ENCODE measurements around the gene VIL1. TPM values are rescaled to one million over a fixed set of nuclear protein-coding genes. Genes with fewer than 3 reads are reported as not detected.

The VIL1 gene
- total RNA-seq, 1 experiment from 2014 or later, result 3.0 TPM

DNA sequence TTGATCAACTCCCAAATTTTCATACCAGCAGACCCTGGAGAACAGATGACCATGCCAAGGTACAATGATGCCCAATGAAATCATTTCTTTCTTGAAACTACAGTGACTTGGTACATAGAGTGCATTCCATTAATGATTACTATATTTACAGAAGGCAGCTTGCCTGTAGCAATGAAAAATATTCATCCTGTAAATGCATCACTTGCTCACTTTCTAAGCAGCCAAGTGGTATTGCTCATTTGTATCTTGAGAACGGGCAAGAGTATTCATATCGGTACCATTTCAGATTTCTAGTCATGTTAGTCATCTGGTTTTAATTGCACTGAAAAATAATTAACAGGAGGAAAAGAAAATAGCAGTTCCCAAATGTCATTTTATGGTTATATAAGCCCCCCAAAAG, 59.6 kb downstream of the VIL1 start:
- ATAC-seq (no peak), DNase-seq (ENCODE audit: low spot score) (no peak)
- POLR2A ChIA-PET, result no interaction called here
- Mint-ChIP-seq H3K27ac (no peak overlapping the region), H3K4me1 (no peaks in the 10 kb centered on the region), H3K36me3 (peaks cover 34% of the 10 kb centered on the region), H3K4me3 (no peak overlapping the region), H3K27me3 (ENCODE audit: low read depth) (no peaks in the 10 kb centered on the region), H3K9me3 (no peaks in the 10 kb centered on the region)
- CTCF ChIA-PET, result no interaction called here
- TF ChIP-seq NFYB (CRISPR knock-in tag; conservative IDR thresholded peaks at IDR 0.05; ENCODE audit: low read depth), result no peak
- TF ChIP-seq IRF2 (CRISPR knock-in tag; IDR thresholded peaks at IDR 0.05; ENCODE audit: borderline replicate concordance, low read depth), result no peak
- TF ChIP-seq PREB (CRISPR knock-in tag; IDR thresholded peaks at IDR 0.05; ENCODE audit: borderline replicate concordance), result no peak
- no peak for TF ChIP-seq JAZF1 (CRISPR knock-in tag; IDR thresholded peaks at IDR 0.05)
- TF ChIP-seq AFF4 (CRISPR knock-in tag; IDR thresholded peaks at IDR 0.05; ENCODE audit: borderline replicate concordance), result no peak
- TF ChIP-seq, protein P1, sequence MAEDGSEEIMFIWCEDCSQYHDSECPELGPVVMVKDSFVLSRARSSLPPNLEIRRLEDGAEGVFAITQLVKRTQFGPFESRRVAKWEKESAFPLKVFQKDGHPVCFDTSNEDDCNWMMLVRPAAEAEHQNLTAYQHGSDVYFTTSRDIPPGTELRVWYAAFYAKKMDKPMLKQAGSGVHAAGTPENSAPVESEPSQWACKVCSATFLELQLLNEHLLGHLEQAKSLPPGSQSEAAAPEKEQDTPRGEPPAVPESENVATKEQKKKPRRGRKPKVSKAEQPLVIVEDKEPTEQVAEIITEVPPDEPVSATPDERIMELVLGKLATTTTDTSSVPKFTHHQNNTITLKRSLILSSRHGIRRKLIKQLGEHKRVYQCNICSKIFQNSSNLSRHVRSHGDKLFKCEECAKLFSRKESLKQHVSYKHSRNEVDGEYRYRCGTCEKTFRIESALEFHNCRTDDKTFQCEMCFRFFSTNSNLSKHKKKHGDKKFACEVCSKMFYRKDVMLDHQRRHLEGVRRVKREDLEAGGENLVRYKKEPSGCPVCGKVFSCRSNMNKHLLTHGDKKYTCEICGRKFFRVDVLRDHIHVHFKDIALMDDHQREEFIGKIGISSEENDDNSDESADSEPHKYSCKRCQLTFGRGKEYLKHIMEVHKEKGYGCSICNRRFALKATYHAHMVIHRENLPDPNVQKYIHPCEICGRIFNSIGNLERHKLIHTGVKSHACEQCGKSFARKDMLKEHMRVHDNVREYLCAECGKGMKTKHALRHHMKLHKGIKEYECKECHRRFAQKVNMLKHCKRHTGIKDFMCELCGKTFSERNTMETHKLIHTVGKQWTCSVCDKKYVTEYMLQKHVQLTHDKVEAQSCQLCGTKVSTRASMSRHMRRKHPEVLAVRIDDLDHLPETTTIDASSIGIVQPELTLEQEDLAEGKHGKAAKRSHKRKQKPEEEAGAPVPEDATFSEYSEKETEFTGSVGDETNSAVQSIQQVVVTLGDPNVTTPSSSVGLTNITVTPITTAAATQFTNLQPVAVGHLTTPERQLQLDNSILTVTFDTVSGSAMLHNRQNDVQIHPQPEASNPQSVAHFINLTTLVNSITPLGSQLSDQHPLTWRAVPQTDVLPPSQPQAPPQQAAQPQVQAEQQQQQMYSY (CRISPR knock-in tag; IDR thresholded peaks at IDR 0.05), result no peak
- no peak for TF ChIP-seq ZBTB21 (CRISPR knock-in tag; IDR thresholded peaks at IDR 0.05; ENCODE audit: borderline replicate concordance)

DNA sequence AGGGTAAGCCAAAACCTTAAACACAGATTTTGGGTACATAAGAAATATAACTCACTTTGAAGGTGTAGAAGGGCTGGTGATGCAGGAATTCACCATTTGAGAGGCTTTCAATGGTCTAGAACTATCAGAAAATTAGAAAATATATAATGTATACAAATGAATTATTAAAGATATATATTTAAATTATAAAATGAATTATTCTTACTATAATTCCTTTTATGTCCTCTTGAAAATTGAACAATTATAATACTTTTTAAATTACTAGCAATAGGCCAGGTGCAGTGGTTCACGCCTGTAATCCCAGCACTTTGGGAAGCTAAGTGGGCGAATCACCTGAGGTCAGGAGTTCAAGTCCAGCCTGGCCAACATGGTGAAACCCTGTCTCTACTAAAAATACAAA, 60.7 kb downstream of the VIL1 start:
- Mint-ChIP-seq H3K4me1 (no peaks in the 10 kb centered on the region), H3K4me3 (no peak overlapping the region), H3K27me3 (ENCODE audit: low read depth) (no peaks in the 10 kb centered on the region), H3K9me3 (no peaks in the 10 kb centered on the region), H3K27ac (no peak overlapping the region), H3K36me3 (peaks cover 26% of the 10 kb centered on the region)
- ChIA-PET CTCF (no interaction called here), POLR2A (no interaction called here)
- DNase-seq (ENCODE audit: low spot score) (no peak), ATAC-seq (no peak)
- no peak for TF ChIP-seq ZNF219 (CRISPR knock-in tag; IDR thresholded peaks at IDR 0.05; ENCODE audit: borderline replicate concordance)
- peak; percentile 91 for TF ChIP-seq HMGA2 (CRISPR knock-in tag; IDR thresholded peaks at IDR 0.05)

GRCh38 chr2:218482651-218483050, 63.7 kb downstream of the VIL1 start:
- Mint-ChIP-seq H3K4me3 (no peak overlapping the region), H3K36me3 (peaks cover 39% of the 10 kb centered on the region), H3K27me3 (ENCODE audit: low read depth) (no peaks in the 10 kb centered on the region), H3K4me1 (no peaks in the 10 kb centered on the region), H3K9me3 (no peaks in the 10 kb centered on the region), H3K27ac (no peak overlapping the region)
- no peak for TF ChIP-seq FOXJ3 (CRISPR knock-in tag; IDR thresholded peaks at IDR 0.05; ENCODE audit: borderline replicate concordance)
- TF ChIP-seq RORB (CRISPR knock-in tag; IDR thresholded peaks at IDR 0.05), result no peak
- TF ChIP-seq, protein P2, sequence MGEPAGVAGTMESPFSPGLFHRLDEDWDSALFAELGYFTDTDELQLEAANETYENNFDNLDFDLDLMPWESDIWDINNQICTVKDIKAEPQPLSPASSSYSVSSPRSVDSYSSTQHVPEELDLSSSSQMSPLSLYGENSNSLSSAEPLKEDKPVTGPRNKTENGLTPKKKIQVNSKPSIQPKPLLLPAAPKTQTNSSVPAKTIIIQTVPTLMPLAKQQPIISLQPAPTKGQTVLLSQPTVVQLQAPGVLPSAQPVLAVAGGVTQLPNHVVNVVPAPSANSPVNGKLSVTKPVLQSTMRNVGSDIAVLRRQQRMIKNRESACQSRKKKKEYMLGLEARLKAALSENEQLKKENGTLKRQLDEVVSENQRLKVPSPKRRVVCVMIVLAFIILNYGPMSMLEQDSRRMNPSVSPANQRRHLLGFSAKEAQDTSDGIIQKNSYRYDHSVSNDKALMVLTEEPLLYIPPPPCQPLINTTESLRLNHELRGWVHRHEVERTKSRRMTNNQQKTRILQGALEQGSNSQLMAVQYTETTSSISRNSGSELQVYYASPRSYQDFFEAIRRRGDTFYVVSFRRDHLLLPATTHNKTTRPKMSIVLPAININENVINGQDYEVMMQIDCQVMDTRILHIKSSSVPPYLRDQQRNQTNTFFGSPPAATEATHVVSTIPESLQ (CRISPR knock-in tag; IDR thresholded peaks at IDR 0.05), result no peak
- no peak for TF ChIP-seq NR3C1 (CRISPR knock-in tag; conservative IDR thresholded peaks at IDR 0.05; ENCODE audit: low read depth)
- TF ChIP-seq SP1 (CRISPR knock-in tag; conservative IDR thresholded peaks at IDR 0.05), result no peak
- no peak for TF ChIP-seq E2F1 (CRISPR knock-in tag; IDR thresholded peaks at IDR 0.05)
- TF ChIP-seq, protein P3, sequence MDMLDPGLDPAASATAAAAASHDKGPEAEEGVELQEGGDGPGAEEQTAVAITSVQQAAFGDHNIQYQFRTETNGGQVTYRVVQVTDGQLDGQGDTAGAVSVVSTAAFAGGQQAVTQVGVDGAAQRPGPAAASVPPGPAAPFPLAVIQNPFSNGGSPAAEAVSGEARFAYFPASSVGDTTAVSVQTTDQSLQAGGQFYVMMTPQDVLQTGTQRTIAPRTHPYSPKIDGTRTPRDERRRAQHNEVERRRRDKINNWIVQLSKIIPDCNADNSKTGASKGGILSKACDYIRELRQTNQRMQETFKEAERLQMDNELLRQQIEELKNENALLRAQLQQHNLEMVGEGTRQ (CRISPR knock-in tag; IDR thresholded peaks at IDR 0.05), result no peak
- TF ChIP-seq, protein P4, sequence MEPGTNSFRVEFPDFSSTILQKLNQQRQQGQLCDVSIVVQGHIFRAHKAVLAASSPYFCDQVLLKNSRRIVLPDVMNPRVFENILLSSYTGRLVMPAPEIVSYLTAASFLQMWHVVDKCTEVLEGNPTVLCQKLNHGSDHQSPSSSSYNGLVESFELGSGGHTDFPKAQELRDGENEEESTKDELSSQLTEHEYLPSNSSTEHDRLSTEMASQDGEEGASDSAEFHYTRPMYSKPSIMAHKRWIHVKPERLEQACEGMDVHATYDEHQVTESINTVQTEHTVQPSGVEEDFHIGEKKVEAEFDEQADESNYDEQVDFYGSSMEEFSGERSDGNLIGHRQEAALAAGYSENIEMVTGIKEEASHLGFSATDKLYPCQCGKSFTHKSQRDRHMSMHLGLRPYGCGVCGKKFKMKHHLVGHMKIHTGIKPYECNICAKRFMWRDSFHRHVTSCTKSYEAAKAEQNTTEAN (CRISPR knock-in tag; IDR thresholded peaks at IDR 0.05), result no peak
- no peak for TF ChIP-seq GABPB1 (CRISPR knock-in tag; IDR thresholded peaks at IDR 0.05)
- TF ChIP-seq MYBL2 (CRISPR knock-in tag; IDR thresholded peaks at IDR 0.05), result no peak
- no peak for TF ChIP-seq ZNF671 (CRISPR knock-in tag; IDR thresholded peaks at IDR 0.05)
- ATAC-seq (no peak), DNase-seq (ENCODE audit: low spot score) (no peak)
- ChIA-PET POLR2A (no interaction called here), CTCF (no interaction called here)
